Stimulated activated CD4-positive, alpha-beta T cell treated with anti-CD3 and anti-CD28 coated beads, TNF-alpha, amount 100 ng/mL, for 4 hours (primary cell): ENCODE measurements around the gene UGT1A8.
"Not testable (repeated sequence)": the region's sequence is repeated elsewhere in the genome, so short reads cannot be mapped to it uniquely, and the experiment has no call there.

Experiments
- DNase-seq, 3 experiments: peaks; one replicate each; pipeline ENCODE4 v3.0.0-alpha.2; 2020; ENCODE audit warnings: low read depth in 3 of 3

UGT1A8 gene

GRCh38 chr2:233639860-233640259, 22.4 kb downstream of the UGT1A8 start:
- DNase-seq = no peak

- DNase-seq = no peak
Observed at GRCh38 chr2:233643128-233643527, 25.7 kb downstream of the UGT1A8 start.

- not testable (repeated sequence) for DNase-seq
Observed at GRCh38 chr2:233646033-233646432, 28.6 kb downstream of the UGT1A8 start.

- no peak for DNase-seq
Observed at GRCh38 chr2:233650981-233651380, 33.5 kb downstream of the UGT1A8 start.

- no peak for DNase-seq
Observed at GRCh38 chr2:233651430-233651829, 34.0 kb downstream of the UGT1A8 start.

- DNase-seq = no peak
Observed at GRCh38 chr2:233654501-233654900, 37.1 kb downstream of the UGT1A8 start.

GRCh38 chr2:233655043-233655442, 37.6 kb downstream of the UGT1A8 start:
- DNase-seq = no peak

- not testable (repeated sequence) for DNase-seq
Observed at GRCh38 chr2:233655943-233656342, 38.5 kb downstream of the UGT1A8 start.

- no peak for DNase-seq
Observed at GRCh38 chr2:233656443-233656842, 39.0 kb downstream of the UGT1A8 start.

GRCh38 chr2:233658610-233659009, 41.2 kb downstream of the UGT1A8 start:
- DNase-seq = no peak

GRCh38 chr2:233663911-233664310, 46.5 kb downstream of the UGT1A8 start:
- no peak for DNase-seq

GRCh38 chr2:233668605-233669260, 51.3 kb downstream of the UGT1A8 start:
- no peak for DNase-seq

- no peak for DNase-seq
Observed at GRCh38 chr2:233671290-233672161, 54.1 kb downstream of the UGT1A8 start, which contains the start of gene UGT1A9. TSS of gene UGT1A9 (plus strand) at chr2:233671898. CDS start at chr2:233671935, 37 bp downstream.

GRCh38 chr2:233672886-233673285, 55.5 kb downstream of the UGT1A8 start:
- no peak for DNase-seq

GRCh38 chr2:233673896-233674295, 56.5 kb downstream of the UGT1A8 start:
- no peak for DNase-seq

- DNase-seq = no peak
Observed at GRCh38 chr2:233674314-233674713, 56.9 kb downstream of the UGT1A8 start.

GRCh38 chr2:233674995-233675394, 57.6 kb downstream of the UGT1A8 start:
- DNase-seq = no peak

GRCh38 chr2:233676046-233676445, 58.6 kb downstream of the UGT1A8 start:
- no peak for DNase-seq

GRCh38 chr2:233679196-233679595, 61.8 kb downstream of the UGT1A8 start:
- DNase-seq = no peak

GRCh38 chr2:233680361-233681045, 63.1 kb downstream of the UGT1A8 start:
- no peak for DNase-seq

- DNase-seq = no peak
Observed at GRCh38 chr2:233681521-233682099, 64.2 kb downstream of the UGT1A8 start, which contains the start of gene UGT1A7. TSS of gene UGT1A7 (plus strand) at chr2:233681901. CDS start at chr2:233681938, 37 bp downstream.

- no peak for DNase-seq
Observed at GRCh38 chr2:233684640-233685039, 67.2 kb downstream of the UGT1A8 start.
